RWPE2 (cell line): ENCODE data around the gene DUSP10.

Source experiments
- ATAC-seq: fragments of 200-7000 bp; cut with Tn5 transposase; 3 replicates; pipeline ENCODE4 v1.9.1; 2021; ENCODE audit warnings: low read depth
- DNase-seq: peaks from one replicate; pipeline ENCODE4 v3.0.0-alpha.2; 2020; ENCODE audit warnings: low spot score
- H3K27ac ChIP-seq: fragments of 450-650 bp; 2 replicates; pipeline ENCODE4 v1.5.1; 2017; ENCODE audit warnings: mild to moderate bottlenecking; ENCODE audit not compliant: poor library complexity, severe bottlenecking
- H3K27me3 ChIP-seq: fragments of 250-450 bp; sonication (Bioruptor Pico); 2 replicates; pipeline ENCODE4 v1.5.1; 2021; ENCODE audit warnings: mild to moderate bottlenecking, moderate library complexity; ENCODE audit not compliant: insufficient read depth, poor library complexity, severe bottlenecking
- H3K36me3 ChIP-seq: fragments of 250-450 bp; sonication (Bioruptor Pico); 2 replicates; pipeline ENCODE4 v1.5.1; 2020; ENCODE audit warnings: low read depth, mild to moderate bottlenecking, moderate library complexity
- H3K4me1 ChIP-seq: fragments of 250-450 bp; sonication (Bioruptor Pico); 2 replicates; pipeline ENCODE4 v1.5.1; 2021; ENCODE audit warnings: mild to moderate bottlenecking, moderate library complexity; ENCODE audit not compliant: insufficient read depth, poor library complexity, severe bottlenecking
- H3K4me3 ChIP-seq: fragments of 250-450 bp; sonication (Bioruptor Pico); 2 replicates; pipeline ENCODE4 v1.5.1; 2021; ENCODE audit warnings: mild to moderate bottlenecking, moderate library complexity; ENCODE audit not compliant: severe bottlenecking
- H3K9me3 ChIP-seq: fragments of 250-450 bp; sonication (Bioruptor Pico); 2 replicates; pipeline ENCODE4 v1.5.1; 2021; ENCODE audit warnings: mild to moderate bottlenecking, moderate library complexity; ENCODE audit not compliant: severe bottlenecking
- CTCF ChIP-seq: fragments of 450-650 bp; IDR thresholded peaks from one replicate; pipeline ENCODE4 v1.5.1; 2017; ENCODE audit warnings: mild to moderate bottlenecking, moderate library complexity; ENCODE audit not compliant: poor library complexity, severe bottlenecking

The DUSP10 gene

GRCh38 chr1:221711656-221712055 is 30.2 kb downstream of the DUSP10 start:
- no peaks in the 10 kb centered on the region for H3K9me3 ChIP-seq
- DNase-seq (no peak), ATAC-seq (no peak)
- no peak overlapping the region for H3K4me3 ChIP-seq
- H3K4me1 ChIP-seq = no peaks in the 10 kb centered on the region
- TF ChIP-seq CTCF = no peak
- H3K27me3 ChIP-seq = no peaks in the 10 kb centered on the region
- no peak overlapping the region for H3K27ac ChIP-seq
- no peaks in the 10 kb centered on the region for H3K36me3 ChIP-seq

- no peaks in the 10 kb centered on the region for H3K4me1 ChIP-seq
- H3K27ac ChIP-seq = no peak overlapping the region
Measured at GRCh38 chr1:221711063-221711577, 30.8 kb downstream of the DUSP10 start.

GRCh38 chr1:221709854-221710253 is 32.0 kb downstream of the DUSP10 start:
- Histone ChIP-seq H3K4me3 (no peak overlapping the region), H3K27ac (no peak overlapping the region), H3K4me1 (no peaks in the 10 kb centered on the region), H3K27me3 (no peaks in the 10 kb centered on the region), H3K9me3 (no peaks in the 10 kb centered on the region), H3K36me3 (no peaks in the 10 kb centered on the region)
- DNase-seq (no peak), ATAC-seq (no peak)
- no peak for TF ChIP-seq CTCF

More at GRCh38 chr1:221711063-221711577, 30.8 kb downstream of the DUSP10 start:
- TF ChIP-seq CTCF = no peak
- no peaks in the 10 kb centered on the region for H3K27me3 ChIP-seq
- DNase-seq (no peak), ATAC-seq (no peak)
- H3K4me3 ChIP-seq = no peak overlapping the region
- H3K9me3 ChIP-seq = no peaks in the 10 kb centered on the region
- H3K36me3 ChIP-seq = no peaks in the 10 kb centered on the region

GRCh38 chr1:221708987-221709386 is 32.9 kb downstream of the DUSP10 start:
- ATAC-seq = no peak
- H3K27ac ChIP-seq = no peak overlapping the region

More at GRCh38 chr1:221708987-221709386, 32.9 kb downstream of the DUSP10 start:
- no peak overlapping the region for H3K4me3 ChIP-seq
- no peaks in the 10 kb centered on the region for H3K4me1 ChIP-seq
- no peak for DNase-seq
- no peaks in the 10 kb centered on the region for H3K27me3 ChIP-seq
- no peaks in the 10 kb centered on the region; the same call in 1 of the 2 replicates for H3K36me3 ChIP-seq
- no peak for TF ChIP-seq CTCF
- no peaks in the 10 kb centered on the region for H3K9me3 ChIP-seq
